Transverse colon (tissue), 4 donors: ENCODE measurements around the gene ACADS. TPM values are rescaled to one million over a fixed set of nuclear protein-coding genes. Genes with fewer than 3 reads are reported as not detected.
A peak's percentile ranks its signal among the peaks of the same experiment; 100 is the strongest.

Source experiments
- DNase-seq: peaks from one replicate; pipeline ENCODE4 v3.0.0-alpha.2; 2019
- H3K27ac ChIP-seq, 4 donors: fragments of 200-600 bp; sonication (generic); 2 replicates each; pipeline ENCODE4 v1.5.1; 2016 to 2018; ENCODE audit warnings: inconsistent platforms in 4 of 4
- H3K27me3 ChIP-seq: fragments of 200-600 bp; sonication (generic); 2 replicates; pipeline ENCODE4 v1.5.1; 2017; ENCODE audit warnings: inconsistent platforms
- H3K36me3 ChIP-seq, 4 donors: fragments of 200-600 bp; sonication (generic); 2 replicates each; pipeline ENCODE4 v1.5.1; 2017 to 2019; ENCODE audit warnings: inconsistent platforms in 4 of 4
- H3K4me1 ChIP-seq, 4 donors: fragments of 200-600 bp; sonication (generic); 2 replicates each; pipeline ENCODE4 v1.5.1; 2017 to 2020; ENCODE audit warnings: inconsistent platforms in 4 of 4
- H3K4me3 ChIP-seq, 4 donors: fragments of 200-600 bp; sonication (generic); 1 replicate in 1 of 4; 2 replicates in 3 of 4; pipeline versions ENCODE4 v1.5.1 to v1.6.1; 2017 to 2019; ENCODE audit warnings: inconsistent platforms in 4 of 4
- H3K9me3 ChIP-seq, 2 donors: fragments of 200-600 bp; sonication (generic); 2 replicates each; pipeline ENCODE4 v1.5.1; 2017 to 2019; ENCODE audit warnings: inconsistent platforms in 2 of 2
- CTCF ChIP-seq, 5 experiments: fragments of 200-600 bp in 3 of 5; fragments of 450-650 bp in 2 of 5; sonication (generic) in 3 of 5; IDR thresholded peaks; 1 replicate in 2 of 5; 2 replicates in 3 of 5; pipeline ENCODE4 v1.5.1; 2016 to 2017; ENCODE audit warnings: antibody characterized with exemption in 5 of 5, inconsistent platforms in 3 of 5, mild to moderate bottlenecking in 2 of 5, moderate library complexity in 1 of 5
- EP300 ChIP-seq: sonication (generic); formaldehyde crosslinking; IDR thresholded peaks from one replicate; pipeline ENCODE4 v1.6.1; 2017; ENCODE audit warnings: antibody characterized with exemption, low read depth
- POLR2A ChIP-seq: fragments of 450-650 bp; IDR thresholded peaks from one replicate; pipeline ENCODE4 v1.6.1; 2016; ENCODE audit warnings: antibody characterized with exemption, mild to moderate bottlenecking, moderate library complexity
- POLR2AphosphoS5 ChIP-seq, 3 donors: sonication (generic); formaldehyde crosslinking; IDR thresholded peaks; one replicate each; pipeline ENCODE4 v1.6.1; 2016; ENCODE audit warnings: antibody characterized with exemption in 3 of 3
- WGBS, 2 donors: methylation state at CpG; one replicate each; pipeline ENCODE4 v1.1.5; 2018; ENCODE audit warnings: low coverage in 1 of 2; 5-methylcytosine and 5-hydroxymethylcytosine counted together
- in situ Hi-C, 4 donors: fragments of 200-750 bp; cut with MboI; loops; one replicate each; pipeline versions ENCODE4 v1.15.0 to v1.15.1; 2017; ENCODE audit warnings: low sequenced_read_pairs in 3 of 4, low pct_ligation_motif_present in 1 of 4, low pct_unique_long_range_greater_than_20kb in 1 of 4
- intact Hi-C: fragments of 100-400 bp; cut with DNase I; formaldehyde crosslinking; loops from one replicate; pipeline ENCODE4 v1.15.1; 2023; ENCODE audit warnings: low total_unique reads
- total RNA-seq, 4 donors: library from RNA; depleted of rRNA; stranded (reverse); fragments of >200 nt; gene quantifications; one replicate each; pipeline ENCODE4 v1.1.0, GENCODE V29; 2016

ACADS gene
- total RNA-seq, 4 donors from 2014 or later = 224 to 338 (median 297) TPM

GRCh38 chr12:120693848-120694247 is 31.8 kb upstream of the ACADS start:
- no peak for TF ChIP-seq POLR2AphosphoS5 (IDR thresholded peaks at IDR 0.05)
- no peak for TF ChIP-seq POLR2A
- no peak for TF ChIP-seq CTCF (IDR thresholded peaks at IDR 0.05)
- TF ChIP-seq EP300 = no peak
- Histone ChIP-seq H3K4me3 (no peak overlapping the region), H3K36me3 (peaks cover 0 to 42% (median 17%) of the 10 kb centered on the region in 4 donors), H3K27ac (no peak overlapping the region), H3K27me3 (no peaks in the 10 kb centered on the region), H3K4me1 (peaks cover 33 to 69% (median 51%) of the 10 kb centered on the region in 4 donors), H3K9me3 (no peaks in the 10 kb centered on the region)
- WGBS, 2 donors = 81 to 95% methylated on average over 3 to 4 of the region's 4 CpGs
- DNase-seq = no peak
- intact Hi-C loops (no loop called here), in situ Hi-C loops (no loop called here)

GRCh38 chr12:120696626-120697025 is 29.0 kb upstream of the ACADS start:
- Histone ChIP-seq H3K4me1 (peaks cover 10 to 45% (median 26%) of the 10 kb centered on the region in 4 donors), H3K4me3 (no peak overlapping the region), H3K27me3 (no peaks in the 10 kb centered on the region), H3K27ac (peak overlapping the region; percentile 33 to 46 (median 38)), H3K36me3 (peaks cover 0 to 61% (median 28%) of the 10 kb centered on the region in 4 donors), H3K9me3 (no peaks in the 10 kb centered on the region)
- WGBS, 2 donors = 57 to 58% methylated on average over 6 of the region's 6 CpGs
- intact Hi-C loops (no loop called here), in situ Hi-C loops (no loop called here)
- TF ChIP-seq CTCF (IDR thresholded peaks at IDR 0.05) (no peak), POLR2AphosphoS5 (IDR thresholded peaks at IDR 0.05) (peak in 1 of 3 donors; percentile 27)
- no peak for DNase-seq

- in situ Hi-C loops (no loop called here), intact Hi-C loops (no loop called here)
- H3K4me1 ChIP-seq = peaks cover 4 to 38% (median 19%) of the 10 kb centered on the region in 4 donors
- H3K9me3 ChIP-seq = no peaks in the 10 kb centered on the region
- peak overlapping the region in 2 of 4 donors; percentile 37 to 46 for H3K27ac ChIP-seq
- DNase-seq = no peak
- no peak overlapping the region for H3K4me3 ChIP-seq
- no peak for TF ChIP-seq EP300
- no peak for TF ChIP-seq POLR2AphosphoS5 (IDR thresholded peaks at IDR 0.05)
- TF ChIP-seq POLR2A = no peak
- no peak for TF ChIP-seq CTCF (IDR thresholded peaks at IDR 0.05)
- peaks cover 0 to 61% (median 30%) of the 10 kb centered on the region in 4 donors for H3K36me3 ChIP-seq
- H3K27me3 ChIP-seq = no peaks in the 10 kb centered on the region
- 50 to 64% methylated on average over 1 of the region's 1 CpG for WGBS, 2 donors
Observed at GRCh38 chr12:120697344-120697743, 28.3 kb upstream of the ACADS start.

GRCh38 chr12:120698665-120699064 is 27.0 kb upstream of the ACADS start:
- no peaks in the 10 kb centered on the region for H3K27me3 ChIP-seq
- DNase-seq = no peak
- H3K27ac ChIP-seq = peak overlapping the region in 1 of 4 donors; percentile 7
- in situ Hi-C loops (no loop called here), intact Hi-C loops (no loop called here)
- no peak overlapping the region for H3K4me3 ChIP-seq
- no peaks in the 10 kb centered on the region for H3K9me3 ChIP-seq
- peaks cover 0 to 24% (median 9%) of the 10 kb centered on the region in 4 donors for H3K4me1 ChIP-seq
- TF ChIP-seq POLR2AphosphoS5 (IDR thresholded peaks at IDR 0.05) (no peak), POLR2A (no peak), EP300 (no peak), CTCF (IDR thresholded peaks at IDR 0.05) (no peak)
- H3K36me3 ChIP-seq = peaks cover 0 to 61% (median 30%) of the 10 kb centered on the region in 4 donors
- WGBS, 2 donors = 85 to 100% methylated on average over 1 to 3 of the region's 3 CpGs
